D721Med (cell line): Measurements from ENCODE around the gene RALGPS1.

ENCODE experiments used
- DNase-seq: peaks from one replicate; pipeline ENCODE4 v3.0.0; 2011; ENCODE audit warnings: low spot score; ENCODE audit not compliant: insufficient read length
- FAIRE-seq: peaks from 2 replicates; lab custom pipeline; 2011; peaks lifted over from hg19 to GRCh38; lab: Jason Lieb, UNC
- CTCF ChIP-seq: IDR thresholded peaks from 2 replicates; pipeline ENCODE4 v1.5.1; 2012; ENCODE audit warnings: mild to moderate bottlenecking, control low read depth; ENCODE audit not compliant: insufficient read depth; ENCODE audit errors: missing control alignments

Gene RALGPS1

GRCh38 chr9:127022913-127023660 lies 108.5 kb downstream of the RALGPS1 start:
- TF ChIP-seq CTCF = no peak
- no peak for DNase-seq
- FAIRE-seq = no peak

DNA sequence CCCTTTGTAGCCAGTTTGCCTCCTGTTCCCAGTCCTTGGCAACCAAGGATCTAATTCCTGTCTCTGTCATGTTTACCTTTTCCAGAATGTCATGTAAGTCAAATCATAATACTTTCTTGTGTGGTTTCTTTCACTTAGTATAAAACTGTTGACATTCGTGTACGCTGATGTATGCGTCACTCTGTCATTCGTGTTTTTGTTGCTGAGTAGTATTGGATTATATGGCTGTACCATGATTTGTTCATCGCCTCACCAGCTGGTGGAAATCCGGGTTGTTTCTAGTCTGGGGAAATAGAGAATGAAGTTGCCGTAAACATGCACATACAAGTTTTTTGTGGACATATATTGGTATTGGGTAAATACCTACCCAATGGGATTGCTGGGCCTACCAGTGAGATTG lies 110.5 kb downstream of the RALGPS1 start:
- DNase-seq = no peak
- TF ChIP-seq CTCF = no peak
- no peak for FAIRE-seq

DNA sequence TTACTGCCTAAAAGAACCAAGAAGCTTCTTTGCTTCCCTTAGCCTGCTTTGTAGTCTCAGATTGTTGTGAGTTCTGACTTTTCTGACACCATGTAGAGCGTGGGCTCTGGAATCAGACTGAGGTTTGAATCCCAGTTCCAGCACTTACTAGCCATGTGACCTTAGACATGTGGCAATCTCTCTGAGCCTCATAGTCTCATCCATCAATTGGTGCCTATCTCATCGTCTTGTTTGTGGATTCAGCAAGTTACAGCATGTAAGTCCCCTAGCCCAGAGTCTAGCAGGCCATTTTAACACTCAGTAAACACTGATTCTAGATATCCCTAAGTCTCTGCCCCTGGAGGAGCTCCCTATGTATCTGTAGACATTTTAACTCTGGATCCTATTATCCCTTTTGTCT lies 113.1 kb downstream of the RALGPS1 start:
- no peak for DNase-seq
- TF ChIP-seq CTCF = no peak
- no peak for FAIRE-seq

- TF ChIP-seq CTCF = no peak
- DNase-seq (no peak), FAIRE-seq (no peak)
Observed at GRCh38 chr9:127029548-127029947, 115.0 kb downstream of the RALGPS1 start.

- FAIRE-seq (no peak), DNase-seq (no peak)
- no peak for TF ChIP-seq CTCF
Observed at GRCh38 chr9:127030814-127031740, 116.5 kb downstream of the RALGPS1 start.

DNA sequence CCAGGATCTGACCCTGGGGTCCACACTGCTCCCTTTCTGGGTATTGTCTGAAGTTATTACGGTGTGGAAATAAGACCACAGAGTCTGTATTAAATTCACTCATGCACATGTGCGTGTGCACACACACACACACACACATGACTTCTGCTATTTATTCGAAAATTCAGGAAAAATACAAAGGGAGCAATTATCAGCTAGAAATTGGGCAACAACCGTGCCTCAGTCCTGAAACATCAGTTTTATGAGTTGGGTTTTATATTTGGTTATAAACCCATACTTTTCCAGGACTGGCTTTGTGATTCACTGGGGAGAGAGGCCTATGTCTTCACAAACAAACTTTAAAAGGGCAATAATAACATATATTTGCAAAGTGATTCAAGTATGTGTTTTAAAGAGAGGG lies 117.7 kb downstream of the RALGPS1 start:
- no peak for TF ChIP-seq CTCF
- FAIRE-seq (no peak), DNase-seq (no peak)
